ENCODE data around the gene SPIB.

DNA sequence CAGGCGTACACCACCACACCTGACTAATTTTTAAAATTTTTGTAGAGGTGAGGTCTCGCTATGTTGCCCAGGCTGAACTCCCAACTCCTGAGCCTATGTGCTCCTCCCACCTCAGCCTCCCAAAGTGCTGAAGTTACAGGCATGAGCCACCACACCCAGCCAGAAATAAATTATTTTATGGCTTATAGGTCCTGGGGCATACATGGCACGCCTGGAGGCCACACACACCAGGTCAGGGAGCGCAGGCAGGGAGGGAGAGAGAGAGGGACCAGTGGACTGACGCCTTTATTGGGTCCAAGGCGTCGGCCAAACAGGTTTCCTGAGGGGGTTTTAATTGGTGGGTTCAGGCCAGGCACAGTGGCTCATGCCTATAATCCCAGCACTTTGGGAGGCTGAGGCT, 6.8 kb downstream of the SPIB start:
- no peak for TF ChIP-seq CTCF (conservative IDR thresholded peaks at IDR 0.05; ENCODE audit: low read depth in 2 of 2)
- TF ChIP-seq STAT1 (IDR thresholded peaks at IDR 0.05; ENCODE audit: unreplicated experiment), result no peak
- no peak for TF ChIP-seq EZH2 (IDR thresholded peaks at IDR 0.05; ENCODE audit: low read depth, unreplicated experiment)
- no peak for TF ChIP-seq POLR2AphosphoS5 (IDR thresholded peaks at IDR 0.05; ENCODE audit: low read depth)
- TF ChIP-seq, protein P1, sequence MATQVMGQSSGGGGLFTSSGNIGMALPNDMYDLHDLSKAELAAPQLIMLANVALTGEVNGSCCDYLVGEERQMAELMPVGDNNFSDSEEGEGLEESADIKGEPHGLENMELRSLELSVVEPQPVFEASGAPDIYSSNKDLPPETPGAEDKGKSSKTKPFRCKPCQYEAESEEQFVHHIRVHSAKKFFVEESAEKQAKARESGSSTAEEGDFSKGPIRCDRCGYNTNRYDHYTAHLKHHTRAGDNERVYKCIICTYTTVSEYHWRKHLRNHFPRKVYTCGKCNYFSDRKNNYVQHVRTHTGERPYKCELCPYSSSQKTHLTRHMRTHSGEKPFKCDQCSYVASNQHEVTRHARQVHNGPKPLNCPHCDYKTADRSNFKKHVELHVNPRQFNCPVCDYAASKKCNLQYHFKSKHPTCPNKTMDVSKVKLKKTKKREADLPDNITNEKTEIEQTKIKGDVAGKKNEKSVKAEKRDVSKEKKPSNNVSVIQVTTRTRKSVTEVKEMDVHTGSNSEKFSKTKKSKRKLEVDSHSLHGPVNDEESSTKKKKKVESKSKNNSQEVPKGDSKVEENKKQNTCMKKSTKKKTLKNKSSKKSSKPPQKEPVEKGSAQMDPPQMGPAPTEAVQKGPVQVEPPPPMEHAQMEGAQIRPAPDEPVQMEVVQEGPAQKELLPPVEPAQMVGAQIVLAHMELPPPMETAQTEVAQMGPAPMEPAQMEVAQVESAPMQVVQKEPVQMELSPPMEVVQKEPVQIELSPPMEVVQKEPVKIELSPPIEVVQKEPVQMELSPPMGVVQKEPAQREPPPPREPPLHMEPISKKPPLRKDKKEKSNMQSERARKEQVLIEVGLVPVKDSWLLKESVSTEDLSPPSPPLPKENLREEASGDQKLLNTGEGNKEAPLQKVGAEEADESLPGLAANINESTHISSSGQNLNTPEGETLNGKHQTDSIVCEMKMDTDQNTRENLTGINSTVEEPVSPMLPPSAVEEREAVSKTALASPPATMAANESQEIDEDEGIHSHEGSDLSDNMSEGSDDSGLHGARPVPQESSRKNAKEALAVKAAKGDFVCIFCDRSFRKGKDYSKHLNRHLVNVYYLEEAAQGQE (IDR thresholded peaks at IDR 0.05; ENCODE audit: unreplicated experiment), result no peak
- no peak for TF ChIP-seq JUNB (IDR thresholded peaks at IDR 0.05; ENCODE audit: unreplicated experiment)
- TF ChIP-seq, protein P2, sequence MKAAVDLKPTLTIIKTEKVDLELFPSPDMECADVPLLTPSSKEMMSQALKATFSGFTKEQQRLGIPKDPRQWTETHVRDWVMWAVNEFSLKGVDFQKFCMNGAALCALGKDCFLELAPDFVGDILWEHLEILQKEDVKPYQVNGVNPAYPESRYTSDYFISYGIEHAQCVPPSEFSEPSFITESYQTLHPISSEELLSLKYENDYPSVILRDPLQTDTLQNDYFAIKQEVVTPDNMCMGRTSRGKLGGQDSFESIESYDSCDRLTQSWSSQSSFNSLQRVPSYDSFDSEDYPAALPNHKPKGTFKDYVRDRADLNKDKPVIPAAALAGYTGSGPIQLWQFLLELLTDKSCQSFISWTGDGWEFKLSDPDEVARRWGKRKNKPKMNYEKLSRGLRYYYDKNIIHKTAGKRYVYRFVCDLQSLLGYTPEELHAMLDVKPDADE (IDR thresholded peaks at IDR 0.05), result no peak
- TF ChIP-seq, protein P3, sequence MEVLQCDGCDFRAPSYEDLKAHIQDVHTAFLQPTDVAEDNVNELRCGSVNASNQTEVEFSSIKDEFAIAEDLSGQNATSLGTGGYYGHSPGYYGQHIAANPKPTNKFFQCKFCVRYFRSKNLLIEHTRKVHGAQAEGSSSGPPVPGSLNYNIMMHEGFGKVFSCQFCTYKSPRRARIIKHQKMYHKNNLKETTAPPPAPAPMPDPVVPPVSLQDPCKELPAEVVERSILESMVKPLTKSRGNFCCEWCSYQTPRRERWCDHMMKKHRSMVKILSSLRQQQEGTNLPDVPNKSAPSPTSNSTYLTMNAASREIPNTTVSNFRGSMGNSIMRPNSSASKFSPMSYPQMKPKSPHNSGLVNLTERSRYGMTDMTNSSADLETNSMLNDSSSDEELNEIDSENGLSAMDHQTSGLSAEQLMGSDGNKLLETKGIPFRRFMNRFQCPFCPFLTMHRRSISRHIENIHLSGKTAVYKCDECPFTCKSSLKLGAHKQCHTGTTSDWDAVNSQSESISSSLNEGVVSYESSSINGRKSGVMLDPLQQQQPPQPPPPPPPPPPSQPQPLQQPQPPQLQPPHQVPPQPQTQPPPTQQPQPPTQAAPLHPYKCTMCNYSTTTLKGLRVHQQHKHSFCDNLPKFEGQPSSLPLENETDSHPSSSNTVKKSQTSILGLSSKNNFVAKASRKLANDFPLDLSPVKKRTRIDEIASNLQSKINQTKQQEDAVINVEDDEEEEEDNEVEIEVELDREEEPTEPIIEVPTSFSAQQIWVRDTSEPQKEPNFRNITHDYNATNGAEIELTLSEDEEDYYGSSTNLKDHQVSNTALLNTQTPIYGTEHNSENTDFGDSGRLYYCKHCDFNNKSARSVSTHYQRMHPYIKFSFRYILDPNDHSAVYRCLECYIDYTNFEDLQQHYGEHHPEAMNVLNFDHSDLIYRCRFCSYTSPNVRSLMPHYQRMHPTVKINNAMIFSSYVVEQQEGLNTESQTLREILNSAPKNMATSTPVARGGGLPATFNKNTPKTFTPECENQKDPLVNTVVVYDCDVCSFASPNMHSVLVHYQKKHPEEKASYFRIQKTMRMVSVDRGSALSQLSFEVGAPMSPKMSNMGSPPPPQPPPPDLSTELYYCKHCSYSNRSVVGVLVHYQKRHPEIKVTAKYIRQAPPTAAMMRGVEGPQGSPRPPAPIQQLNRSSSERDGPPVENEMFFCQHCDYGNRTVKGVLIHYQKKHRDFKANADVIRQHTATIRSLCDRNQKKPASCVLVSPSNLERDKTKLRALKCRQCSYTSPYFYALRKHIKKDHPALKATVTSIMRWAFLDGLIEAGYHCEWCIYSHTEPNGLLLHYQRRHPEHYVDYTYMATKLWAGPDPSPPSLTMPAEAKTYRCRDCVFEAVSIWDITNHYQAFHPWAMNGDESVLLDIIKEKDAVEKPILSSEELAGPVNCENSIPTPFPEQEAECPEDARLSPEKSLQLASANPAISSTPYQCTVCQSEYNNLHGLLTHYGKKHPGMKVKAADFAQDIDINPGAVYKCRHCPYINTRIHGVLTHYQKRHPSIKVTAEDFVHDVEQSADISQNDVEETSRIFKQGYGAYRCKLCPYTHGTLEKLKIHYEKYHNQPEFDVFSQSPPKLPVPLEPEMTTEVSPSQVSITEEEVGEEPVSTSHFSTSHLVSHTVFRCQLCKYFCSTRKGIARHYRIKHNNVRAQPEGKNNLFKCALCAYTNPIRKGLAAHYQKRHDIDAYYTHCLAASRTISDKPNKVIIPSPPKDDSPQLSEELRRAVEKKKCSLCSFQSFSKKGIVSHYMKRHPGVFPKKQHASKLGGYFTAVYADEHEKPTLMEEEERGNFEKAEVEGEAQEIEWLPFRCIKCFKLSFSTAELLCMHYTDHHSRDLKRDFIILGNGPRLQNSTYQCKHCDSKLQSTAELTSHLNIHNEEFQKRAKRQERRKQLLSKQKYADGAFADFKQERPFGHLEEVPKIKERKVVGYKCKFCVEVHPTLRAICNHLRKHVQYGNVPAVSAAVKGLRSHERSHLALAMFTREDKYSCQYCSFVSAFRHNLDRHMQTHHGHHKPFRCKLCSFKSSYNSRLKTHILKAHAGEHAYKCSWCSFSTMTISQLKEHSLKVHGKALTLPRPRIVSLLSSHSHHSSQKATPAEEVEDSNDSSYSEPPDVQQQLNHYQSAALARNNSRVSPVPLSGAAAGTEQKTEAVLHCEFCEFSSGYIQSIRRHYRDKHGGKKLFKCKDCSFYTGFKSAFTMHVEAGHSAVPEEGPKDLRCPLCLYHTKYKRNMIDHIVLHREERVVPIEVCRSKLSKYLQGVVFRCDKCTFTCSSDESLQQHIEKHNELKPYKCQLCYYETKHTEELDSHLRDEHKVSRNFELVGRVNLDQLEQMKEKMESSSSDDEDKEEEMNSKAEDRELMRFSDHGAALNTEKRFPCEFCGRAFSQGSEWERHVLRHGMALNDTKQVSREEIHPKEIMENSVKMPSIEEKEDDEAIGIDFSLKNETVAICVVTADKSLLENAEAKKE (CRISPR knock-in tag; IDR thresholded peaks at IDR 0.05), result no peak
- TF ChIP-seq NANOG (IDR thresholded peaks at IDR 0.05; ENCODE audit: borderline replicate concordance), result no peak
- TF ChIP-seq EZH2phosphoT487 (IDR thresholded peaks at IDR 0.05; ENCODE audit: unreplicated experiment), result no peak
- no peak for TF ChIP-seq ZNF331 (CRISPR knock-in tag; IDR thresholded peaks at IDR 0.05; ENCODE audit: low read depth)
- no peak for TF ChIP-seq CREB1 (CRISPR knock-in tag; IDR thresholded peaks at IDR 0.05; ENCODE audit: low read depth)
